ENCODE results near the gene DLST.

DLST gene

GRCh38 chr14:74840603-74841030 lies 41.1 kb upstream of the DLST start:
- no peak for TF ChIP-seq CTCF (IDR thresholded peaks at IDR 0.05; ENCODE audit: low read depth, low read length, missing control alignments)
- DNase-seq (ENCODE audit: low read depth): peak; percentile 68
- no peak overlapping the region for H3K4me3 ChIP-seq (ENCODE audit: low read depth, low read length)

GRCh38 chr14:74841230-74842207 lies 40.2 kb upstream of the DLST start:
- no peak for TF ChIP-seq CTCF (IDR thresholded peaks at IDR 0.05; ENCODE audit: low read depth, low read length, missing control alignments)
- DNase-seq (ENCODE audit: low read depth): peak; percentile 83
- no peak overlapping the region; the same call in 1 of the 2 replicates for H3K4me3 ChIP-seq (ENCODE audit: low read depth, low read length)

GRCh38 chr14:74843653-74844052 lies 38.1 kb upstream of the DLST start:
- H3K4me3 ChIP-seq (ENCODE audit: low read depth, low read length): no peak overlapping the region
- no peak for TF ChIP-seq CTCF (IDR thresholded peaks at IDR 0.05; ENCODE audit: low read depth, low read length, missing control alignments)
- DNase-seq (ENCODE audit: low read depth): no peak

GRCh38 chr14:74846168-74846567 lies 35.5 kb upstream of the DLST start:
- no peak for DNase-seq (ENCODE audit: low read depth)
- H3K4me3 ChIP-seq (ENCODE audit: low read depth, low read length): no peak overlapping the region
- no peak for TF ChIP-seq CTCF (IDR thresholded peaks at IDR 0.05; ENCODE audit: low read depth, low read length, missing control alignments)

- H3K4me3 ChIP-seq (ENCODE audit: low read depth, low read length): no peak overlapping the region
- TF ChIP-seq CTCF (IDR thresholded peaks at IDR 0.05; ENCODE audit: low read depth, low read length, missing control alignments): no peak
- DNase-seq (ENCODE audit: low read depth): no peak
Observed at GRCh38 chr14:74846968-74847665, 34.6 kb upstream of the DLST start.

GRCh38 chr14:74848768-74849167 lies 32.9 kb upstream of the DLST start:
- no peak for DNase-seq (ENCODE audit: low read depth)
- no peak for TF ChIP-seq CTCF (IDR thresholded peaks at IDR 0.05; ENCODE audit: low read depth, low read length, missing control alignments)
- no peak overlapping the region for H3K4me3 ChIP-seq (ENCODE audit: low read depth, low read length)

Data from GM12864 (cell line).